Measurements from ENCODE around the gene POU6F2. TPM values are rescaled to one million over a fixed set of nuclear protein-coding genes. Genes with fewer than 3 reads are reported as not detected.

Gene POU6F2
- total RNA-seq, 1 donor from 2014 or later = 0.40 TPM

- Mint-ChIP-seq H3K4me3 (ENCODE audit: unreplicated experiment) (no peak overlapping the region), H3K4me1 (ENCODE audit: low read depth) (peaks cover 14% of the 10 kb centered on the region), H3K9me3 (ENCODE audit: low read depth) (no peaks in the 10 kb centered on the region), H3K27ac (ENCODE audit: unreplicated experiment) (no peak overlapping the region), H3K36me3 (ENCODE audit: low read depth) (no peaks in the 10 kb centered on the region), H3K27me3 (ENCODE audit: low read depth) (peaks cover 17% of the 10 kb centered on the region)
- TF ChIP-seq CTCF (IDR thresholded peaks at IDR 0.05) = no peak
- no peak for DNase-seq (ENCODE audit: low spot score)
Measured at GRCh38 chr7:38953971-38954370, 23.7 kb upstream of the POU6F2 start.

- DNase-seq (ENCODE audit: low spot score) = no peak
- Mint-ChIP-seq H3K27me3 (ENCODE audit: low read depth) (peaks cover 20% of the 10 kb centered on the region), H3K27ac (ENCODE audit: unreplicated experiment) (no peak overlapping the region), H3K4me3 (ENCODE audit: unreplicated experiment) (no peak overlapping the region), H3K9me3 (ENCODE audit: low read depth) (no peaks in the 10 kb centered on the region), H3K4me1 (ENCODE audit: low read depth) (no peaks in the 10 kb centered on the region), H3K36me3 (ENCODE audit: low read depth) (no peaks in the 10 kb centered on the region)
- TF ChIP-seq CTCF (IDR thresholded peaks at IDR 0.05) = no peak
Measured at GRCh38 chr7:38955892-38956291, 21.8 kb upstream of the POU6F2 start.

GRCh38 chr7:38962028-38962427 is 15.7 kb upstream of the POU6F2 start:
- Mint-ChIP-seq H3K27ac (ENCODE audit: unreplicated experiment) (no peak overlapping the region), H3K27me3 (ENCODE audit: low read depth) (peaks cover 15% of the 10 kb centered on the region), H3K9me3 (ENCODE audit: low read depth) (peaks cover 11% of the 10 kb centered on the region), H3K4me3 (ENCODE audit: unreplicated experiment) (no peak overlapping the region), H3K36me3 (ENCODE audit: low read depth) (no peaks in the 10 kb centered on the region), H3K4me1 (ENCODE audit: low read depth) (no peaks in the 10 kb centered on the region)
- DNase-seq (ENCODE audit: low spot score) = no peak
- TF ChIP-seq CTCF (IDR thresholded peaks at IDR 0.05) = no peak

GRCh38 chr7:38964921-38965320 is 12.8 kb upstream of the POU6F2 start:
- Mint-ChIP-seq H3K27me3 (ENCODE audit: low read depth) (peaks cover 15% of the 10 kb centered on the region), H3K36me3 (ENCODE audit: low read depth) (no peaks in the 10 kb centered on the region), H3K27ac (ENCODE audit: unreplicated experiment) (no peak overlapping the region), H3K9me3 (ENCODE audit: low read depth) (peaks cover 11% of the 10 kb centered on the region), H3K4me3 (ENCODE audit: unreplicated experiment) (no peak overlapping the region), H3K4me1 (ENCODE audit: low read depth) (no peaks in the 10 kb centered on the region)
- DNase-seq (ENCODE audit: low spot score) = no peak
- TF ChIP-seq CTCF (IDR thresholded peaks at IDR 0.05) = no peak

- peaks cover 5% of the 10 kb centered on the region for H3K9me3 Mint-ChIP-seq (ENCODE audit: low read depth)
- TF ChIP-seq CTCF (IDR thresholded peaks at IDR 0.05) = no peak
- H3K4me1 Mint-ChIP-seq (ENCODE audit: low read depth) = no peaks in the 10 kb centered on the region
- no peak overlapping the region for H3K4me3 Mint-ChIP-seq (ENCODE audit: unreplicated experiment)
- DNase-seq (ENCODE audit: low spot score) = no peak
- H3K36me3 Mint-ChIP-seq (ENCODE audit: low read depth) = peaks cover 1% of the 10 kb centered on the region
- no peak overlapping the region for H3K27ac Mint-ChIP-seq (ENCODE audit: unreplicated experiment)
- H3K27me3 Mint-ChIP-seq (ENCODE audit: low read depth) = peaks cover 41% of the 10 kb centered on the region
Measured at GRCh38 chr7:38973760-38974159, 3.9 kb upstream of the POU6F2 start.

All from chondrocyte (in vitro differentiated cells).